ENCODE results near the gene UPP2. TPM values are rescaled to one million over a fixed set of nuclear protein-coding genes. Genes with fewer than 3 reads are reported as not detected.

The UPP2 gene
- total and polyA plus RNA-seq, 2 of the 13 experiments (the other 11 are each of a cell fraction or from before 2014, with no cell fraction given): 0.07 to 0.28 TPM

DNA sequence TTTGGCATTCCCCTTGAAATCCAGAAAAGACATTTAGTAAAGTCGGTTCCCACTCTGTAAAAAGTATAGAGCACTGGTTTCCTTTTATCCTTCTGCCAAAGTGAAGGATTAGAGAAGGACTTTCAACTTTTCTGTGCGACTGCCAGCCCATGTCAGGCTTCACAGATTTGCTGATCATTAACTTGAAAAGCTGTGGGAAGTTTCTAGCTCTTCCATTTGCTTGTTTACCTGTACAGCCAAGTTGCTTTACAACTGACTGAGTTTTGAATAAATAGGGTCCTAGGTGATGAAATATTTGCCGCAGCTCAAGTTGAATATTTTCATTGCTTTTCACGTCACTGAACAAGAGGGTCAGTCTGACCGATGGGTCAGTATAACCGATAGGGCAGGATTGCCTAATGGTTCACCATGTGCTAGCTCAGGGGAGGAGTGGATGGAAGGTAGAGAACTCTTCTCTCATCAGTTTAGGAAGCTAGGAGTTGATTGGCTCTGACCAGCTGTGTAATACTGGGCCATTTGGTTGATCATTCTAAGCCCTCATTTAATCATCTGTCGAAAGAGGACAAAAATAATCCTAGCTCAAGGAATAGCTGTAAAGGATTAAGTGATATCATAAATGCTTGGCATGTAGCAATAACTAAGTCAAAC lies 30.4 kb downstream of the UPP2 start (continued):
- TF ChIP-seq, protein P1, sequence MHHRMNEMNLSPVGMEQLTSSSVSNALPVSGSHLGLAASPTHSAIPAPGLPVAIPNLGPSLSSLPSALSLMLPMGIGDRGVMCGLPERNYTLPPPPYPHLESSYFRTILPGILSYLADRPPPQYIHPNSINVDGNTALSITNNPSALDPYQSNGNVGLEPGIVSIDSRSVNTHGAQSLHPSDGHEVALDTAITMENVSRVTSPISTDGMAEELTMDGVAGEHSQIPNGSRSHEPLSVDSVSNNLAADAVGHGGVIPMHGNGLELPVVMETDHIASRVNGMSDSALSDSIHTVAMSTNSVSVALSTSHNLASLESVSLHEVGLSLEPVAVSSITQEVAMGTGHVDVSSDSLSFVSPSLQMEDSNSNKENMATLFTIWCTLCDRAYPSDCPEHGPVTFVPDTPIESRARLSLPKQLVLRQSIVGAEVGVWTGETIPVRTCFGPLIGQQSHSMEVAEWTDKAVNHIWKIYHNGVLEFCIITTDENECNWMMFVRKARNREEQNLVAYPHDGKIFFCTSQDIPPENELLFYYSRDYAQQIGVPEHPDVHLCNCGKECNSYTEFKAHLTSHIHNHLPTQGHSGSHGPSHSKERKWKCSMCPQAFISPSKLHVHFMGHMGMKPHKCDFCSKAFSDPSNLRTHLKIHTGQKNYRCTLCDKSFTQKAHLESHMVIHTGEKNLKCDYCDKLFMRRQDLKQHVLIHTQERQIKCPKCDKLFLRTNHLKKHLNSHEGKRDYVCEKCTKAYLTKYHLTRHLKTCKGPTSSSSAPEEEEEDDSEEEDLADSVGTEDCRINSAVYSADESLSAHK (CRISPR knock-in tag; IDR thresholded peaks at IDR 0.05; ENCODE audit: borderline replicate concordance): peak; percentile 84; the same call in 1 of the 2 replicates
- TF ChIP-seq ZNF20 (CRISPR knock-in tag; IDR thresholded peaks at IDR 0.05): no peak
- TF ChIP-seq THAP11 (CRISPR knock-in tag; IDR thresholded peaks at IDR 0.05): peak; percentile 58
- TF ChIP-seq, protein P2, sequence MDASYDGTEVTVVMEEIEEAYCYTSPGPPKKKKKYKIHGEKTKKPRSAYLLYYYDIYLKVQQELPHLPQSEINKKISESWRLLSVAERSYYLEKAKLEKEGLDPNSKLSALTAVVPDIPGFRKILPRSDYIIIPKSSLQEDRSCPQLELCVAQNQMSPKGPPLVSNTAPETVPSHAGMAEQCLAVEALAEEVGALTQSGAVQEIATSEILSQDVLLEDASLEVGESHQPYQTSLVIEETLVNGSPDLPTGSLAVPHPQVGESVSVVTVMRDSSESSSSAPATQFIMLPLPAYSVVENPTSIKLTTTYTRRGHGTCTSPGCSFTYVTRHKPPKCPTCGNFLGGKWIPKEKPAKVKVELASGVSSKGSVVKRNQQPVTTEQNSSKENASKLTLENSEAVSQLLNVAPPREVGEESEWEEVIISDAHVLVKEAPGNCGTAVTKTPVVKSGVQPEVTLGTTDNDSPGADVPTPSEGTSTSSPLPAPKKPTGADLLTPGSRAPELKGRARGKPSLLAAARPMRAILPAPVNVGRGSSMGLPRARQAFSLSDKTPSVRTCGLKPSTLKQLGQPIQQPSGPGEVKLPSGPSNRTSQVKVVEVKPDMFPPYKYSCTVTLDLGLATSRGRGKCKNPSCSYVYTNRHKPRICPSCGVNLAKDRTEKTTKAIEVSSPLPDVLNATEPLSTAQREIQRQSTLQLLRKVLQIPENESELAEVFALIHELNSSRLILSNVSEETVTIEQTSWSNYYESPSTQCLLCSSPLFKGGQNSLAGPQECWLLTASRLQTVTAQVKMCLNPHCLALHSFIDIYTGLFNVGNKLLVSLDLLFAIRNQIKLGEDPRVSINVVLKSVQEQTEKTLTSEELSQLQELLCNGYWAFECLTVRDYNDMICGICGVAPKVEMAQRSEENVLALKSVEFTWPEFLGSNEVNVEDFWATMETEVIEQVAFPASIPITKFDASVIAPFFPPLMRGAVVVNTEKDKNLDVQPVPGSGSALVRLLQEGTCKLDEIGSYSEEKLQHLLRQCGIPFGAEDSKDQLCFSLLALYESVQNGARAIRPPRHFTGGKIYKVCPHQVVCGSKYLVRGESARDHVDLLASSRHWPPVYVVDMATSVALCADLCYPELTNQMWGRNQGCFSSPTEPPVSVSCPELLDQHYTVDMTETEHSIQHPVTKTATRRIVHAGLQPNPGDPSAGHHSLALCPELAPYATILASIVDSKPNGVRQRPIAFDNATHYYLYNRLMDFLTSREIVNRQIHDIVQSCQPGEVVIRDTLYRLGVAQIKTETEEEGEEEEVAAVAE (CRISPR knock-in tag; IDR thresholded peaks at IDR 0.05; ENCODE audit: borderline replicate concordance): peak; percentile 75
- TF ChIP-seq NR1H2 (CRISPR knock-in tag; IDR thresholded peaks at IDR 0.05; ENCODE audit: borderline replicate concordance, low read depth): no peak
- TF ChIP-seq HOXA7 (CRISPR knock-in tag; IDR thresholded peaks at IDR 0.05): no peak
- TF ChIP-seq CREB1 (IDR thresholded peaks at IDR 0.05): peak; percentile 77
- TF ChIP-seq CREB1 (CRISPR knock-in tag; IDR thresholded peaks at IDR 0.05): peak; percentile 93
- TF ChIP-seq ZNF530 (CRISPR knock-in tag; IDR thresholded peaks at IDR 0.05; ENCODE audit: low read depth): no peak
- TF ChIP-seq KLF13 (CRISPR knock-in tag; IDR thresholded peaks at IDR 0.05): no peak
- no peak for TF ChIP-seq ZNF296 (CRISPR knock-in tag; conservative IDR thresholded peaks at IDR 0.05)
- no peak for TF ChIP-seq ZNF598 (CRISPR knock-in tag; IDR thresholded peaks at IDR 0.05; ENCODE audit: borderline replicate concordance)
- TF ChIP-seq, protein P3, sequence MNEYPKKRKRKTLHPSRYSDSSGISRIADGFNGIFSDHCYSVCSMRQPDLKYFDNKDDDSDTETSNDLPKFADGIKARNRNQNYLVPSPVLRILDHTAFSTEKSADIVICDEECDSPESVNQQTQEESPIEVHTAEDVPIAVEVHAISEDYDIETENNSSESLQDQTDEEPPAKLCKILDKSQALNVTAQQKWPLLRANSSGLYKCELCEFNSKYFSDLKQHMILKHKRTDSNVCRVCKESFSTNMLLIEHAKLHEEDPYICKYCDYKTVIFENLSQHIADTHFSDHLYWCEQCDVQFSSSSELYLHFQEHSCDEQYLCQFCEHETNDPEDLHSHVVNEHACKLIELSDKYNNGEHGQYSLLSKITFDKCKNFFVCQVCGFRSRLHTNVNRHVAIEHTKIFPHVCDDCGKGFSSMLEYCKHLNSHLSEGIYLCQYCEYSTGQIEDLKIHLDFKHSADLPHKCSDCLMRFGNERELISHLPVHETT (CRISPR knock-in tag; conservative IDR thresholded peaks at IDR 0.05): 0 out of 2 replicates have a peak, but pooled peaks have one; percentile 32
- no peak for TF ChIP-seq BRD4 (CRISPR knock-in tag; IDR thresholded peaks at IDR 0.05)
- no peak for TF ChIP-seq HNRNPL (IDR thresholded peaks at IDR 0.05; ENCODE audit: low read depth, low read length)
- peak; percentile 92 for TF ChIP-seq PHF21A (CRISPR knock-in tag; IDR thresholded peaks at IDR 0.05)
- no peak for TF ChIP-seq CENPX (CRISPR knock-in tag; IDR thresholded peaks at IDR 0.05)
- no peak for TF ChIP-seq ZFP37 (CRISPR knock-in tag; IDR thresholded peaks at IDR 0.05; ENCODE audit: borderline replicate concordance)
- no peak for TF ChIP-seq ZNF607 (CRISPR knock-in tag; IDR thresholded peaks at IDR 0.05; ENCODE audit: borderline replicate concordance)
- no peak for TF ChIP-seq ZNF251 (CRISPR knock-in tag; IDR thresholded peaks at IDR 0.05)
- TF ChIP-seq ZNF234 (CRISPR knock-in tag; conservative IDR thresholded peaks at IDR 0.05): no peak
